ENCODE results near the gene CAMK1.

- TF ChIP-seq, protein P1, sequence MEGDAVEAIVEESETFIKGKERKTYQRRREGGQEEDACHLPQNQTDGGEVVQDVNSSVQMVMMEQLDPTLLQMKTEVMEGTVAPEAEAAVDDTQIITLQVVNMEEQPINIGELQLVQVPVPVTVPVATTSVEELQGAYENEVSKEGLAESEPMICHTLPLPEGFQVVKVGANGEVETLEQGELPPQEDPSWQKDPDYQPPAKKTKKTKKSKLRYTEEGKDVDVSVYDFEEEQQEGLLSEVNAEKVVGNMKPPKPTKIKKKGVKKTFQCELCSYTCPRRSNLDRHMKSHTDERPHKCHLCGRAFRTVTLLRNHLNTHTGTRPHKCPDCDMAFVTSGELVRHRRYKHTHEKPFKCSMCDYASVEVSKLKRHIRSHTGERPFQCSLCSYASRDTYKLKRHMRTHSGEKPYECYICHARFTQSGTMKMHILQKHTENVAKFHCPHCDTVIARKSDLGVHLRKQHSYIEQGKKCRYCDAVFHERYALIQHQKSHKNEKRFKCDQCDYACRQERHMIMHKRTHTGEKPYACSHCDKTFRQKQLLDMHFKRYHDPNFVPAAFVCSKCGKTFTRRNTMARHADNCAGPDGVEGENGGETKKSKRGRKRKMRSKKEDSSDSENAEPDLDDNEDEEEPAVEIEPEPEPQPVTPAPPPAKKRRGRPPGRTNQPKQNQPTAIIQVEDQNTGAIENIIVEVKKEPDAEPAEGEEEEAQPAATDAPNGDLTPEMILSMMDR (IDR thresholded peaks at IDR 0.05) = no peak
- TF ChIP-seq POLR2A (IDR thresholded peaks at IDR 0.05) = no peak
Observed at GRCh38 chr3:9804996-9805395, 35.2 kb upstream of the CAMK1 start.
